ENCODE results near the gene ORAI2. TPM values are rescaled to one million over a fixed set of nuclear protein-coding genes. Genes with fewer than 3 reads are reported as not detected.

Gene ORAI2
- total RNA-seq, 1 donor from 2014 or later, result 29.7 TPM

DNA sequence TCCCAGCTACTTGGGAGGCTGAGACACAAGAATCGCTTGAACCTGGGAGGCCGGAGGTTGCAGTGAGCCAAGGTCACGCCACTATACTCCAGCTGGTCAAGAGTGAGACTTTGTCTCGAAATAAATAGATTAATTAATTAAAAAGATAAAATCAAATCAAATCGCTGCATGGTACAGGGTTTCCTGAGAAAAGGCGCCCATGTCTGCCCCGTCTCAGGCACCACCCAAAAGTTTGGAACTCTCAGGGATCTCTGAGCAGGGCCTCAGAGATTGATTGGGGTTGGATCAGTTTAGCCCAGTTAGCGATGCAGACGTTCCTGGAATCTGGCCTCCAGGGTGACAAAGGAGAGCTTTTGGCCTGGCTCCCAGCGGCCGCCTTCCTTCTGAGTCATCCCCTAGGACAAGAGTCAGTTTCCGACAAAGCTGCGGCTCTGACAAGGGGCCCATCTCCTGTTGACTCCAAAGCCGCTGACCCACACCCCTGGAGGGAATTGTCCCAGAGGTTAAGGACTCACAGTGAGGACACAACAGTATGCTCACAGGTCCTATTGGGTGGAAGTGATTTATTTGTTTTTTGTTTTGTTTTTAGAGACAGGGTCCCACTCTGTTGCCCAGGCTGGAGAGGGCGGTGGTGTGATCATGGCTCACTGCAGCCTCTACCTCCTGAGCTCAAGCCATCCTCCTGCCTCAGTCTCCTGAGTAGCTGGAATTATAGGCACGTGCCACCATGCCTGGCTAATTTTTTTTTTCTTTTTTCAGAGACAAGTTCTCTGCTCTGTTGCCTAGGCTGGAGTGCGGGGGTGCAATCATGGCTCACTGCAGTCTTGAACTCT, 6.8 kb downstream of the ORAI2 start:
- DNase-seq (no peak), ATAC-seq (peak; percentile 60 to 62)
- Histone ChIP-seq H3K4me3 (no peak overlapping the region), H3K9me3 (no peaks in the 10 kb centered on the region), H3K27me3 (ENCODE audit: low read depth) (no peaks in the 10 kb centered on the region), H3K4me1 (no peaks in the 10 kb centered on the region), H3K36me3 (peaks cover 22% of the 10 kb centered on the region), H3K27ac (peak overlapping the region; percentile 71)
- TF ChIP-seq, protein P1, sequence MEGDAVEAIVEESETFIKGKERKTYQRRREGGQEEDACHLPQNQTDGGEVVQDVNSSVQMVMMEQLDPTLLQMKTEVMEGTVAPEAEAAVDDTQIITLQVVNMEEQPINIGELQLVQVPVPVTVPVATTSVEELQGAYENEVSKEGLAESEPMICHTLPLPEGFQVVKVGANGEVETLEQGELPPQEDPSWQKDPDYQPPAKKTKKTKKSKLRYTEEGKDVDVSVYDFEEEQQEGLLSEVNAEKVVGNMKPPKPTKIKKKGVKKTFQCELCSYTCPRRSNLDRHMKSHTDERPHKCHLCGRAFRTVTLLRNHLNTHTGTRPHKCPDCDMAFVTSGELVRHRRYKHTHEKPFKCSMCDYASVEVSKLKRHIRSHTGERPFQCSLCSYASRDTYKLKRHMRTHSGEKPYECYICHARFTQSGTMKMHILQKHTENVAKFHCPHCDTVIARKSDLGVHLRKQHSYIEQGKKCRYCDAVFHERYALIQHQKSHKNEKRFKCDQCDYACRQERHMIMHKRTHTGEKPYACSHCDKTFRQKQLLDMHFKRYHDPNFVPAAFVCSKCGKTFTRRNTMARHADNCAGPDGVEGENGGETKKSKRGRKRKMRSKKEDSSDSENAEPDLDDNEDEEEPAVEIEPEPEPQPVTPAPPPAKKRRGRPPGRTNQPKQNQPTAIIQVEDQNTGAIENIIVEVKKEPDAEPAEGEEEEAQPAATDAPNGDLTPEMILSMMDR (IDR thresholded peaks at IDR 0.05), result no peak
- intact Hi-C loops (cut with DNase I), result no loop called here

DNA sequence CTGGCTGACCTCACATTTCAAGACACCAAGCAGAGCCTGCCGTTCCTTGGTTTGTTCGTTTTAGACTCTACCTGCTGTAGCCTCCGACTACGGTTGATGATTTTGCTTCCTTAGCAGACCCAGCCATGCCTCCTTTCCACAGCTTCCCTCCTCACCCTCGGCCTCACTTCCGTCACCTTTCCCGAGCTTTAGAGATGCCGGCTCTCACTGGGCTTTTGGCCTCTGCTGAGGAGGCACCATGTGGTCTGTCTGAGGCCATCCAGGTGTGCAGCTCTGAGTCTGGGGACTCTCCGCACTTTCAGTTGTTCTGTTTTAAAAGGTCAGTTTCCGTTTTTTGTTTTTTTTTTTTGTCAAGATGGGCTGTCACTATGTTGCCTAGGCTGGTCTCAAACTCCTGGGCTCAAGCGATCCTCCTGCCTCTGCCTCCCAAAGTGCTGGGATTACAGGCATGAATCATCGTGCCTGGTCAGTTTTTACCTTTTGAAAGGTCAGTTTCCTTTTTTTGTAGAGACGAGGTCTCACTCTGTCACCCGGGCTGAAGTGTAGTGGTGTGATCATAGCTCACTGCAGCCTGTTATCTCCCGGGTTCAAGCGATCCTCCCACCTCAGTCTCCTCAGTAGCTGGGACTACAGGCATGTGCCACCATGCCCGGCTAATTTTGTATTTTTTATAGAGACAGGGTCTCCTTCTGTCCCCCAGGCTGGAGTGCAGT, 11.7 kb downstream of the ORAI2 start:
- H3K27ac ChIP-seq, result no peak overlapping the region
- H3K9me3 ChIP-seq, result no peaks in the 10 kb centered on the region
- H3K36me3 ChIP-seq, result peaks cover 40% of the 10 kb centered on the region
- no peaks in the 10 kb centered on the region for H3K4me1 ChIP-seq
- H3K27me3 ChIP-seq (ENCODE audit: low read depth), result no peaks in the 10 kb centered on the region
- H3K4me3 ChIP-seq, result no peak overlapping the region
- ATAC-seq, result no peak
- no peak for DNase-seq
- intact Hi-C loops (cut with DNase I), result no loop called here
- TF ChIP-seq, protein P1 (IDR thresholded peaks at IDR 0.05), result no peak

DNA sequence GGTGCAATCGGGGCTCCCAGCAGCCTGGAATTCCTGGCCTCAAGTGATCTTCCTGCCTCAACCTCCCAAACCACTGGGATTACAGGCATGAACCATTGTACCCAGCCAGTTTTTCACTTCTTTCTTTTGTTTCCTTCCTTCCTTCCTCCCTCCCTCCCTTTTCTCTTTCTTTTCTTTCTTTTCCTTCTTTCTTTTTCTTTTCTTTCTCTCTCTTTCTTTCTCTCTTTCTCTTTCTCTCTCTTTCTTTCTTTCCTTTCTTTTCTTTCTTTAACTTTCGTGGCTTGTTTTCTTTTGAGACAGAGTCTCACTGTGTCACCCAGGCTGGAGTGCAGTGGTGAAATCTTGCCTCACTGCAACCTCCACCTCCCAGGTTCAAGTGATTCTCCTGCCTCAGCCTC, 12.3 kb downstream of the ORAI2 start:
- TF ChIP-seq, protein P1 (IDR thresholded peaks at IDR 0.05), result no peak
- peaks cover 40% of the 10 kb centered on the region for H3K36me3 ChIP-seq
- intact Hi-C loops (cut with DNase I), result no loop called here
- H3K4me3 ChIP-seq, result no peak overlapping the region
- no peak for ATAC-seq
- H3K27ac ChIP-seq, result no peak overlapping the region
- H3K27me3 ChIP-seq (ENCODE audit: low read depth), result no peaks in the 10 kb centered on the region
- no peaks in the 10 kb centered on the region for H3K4me1 ChIP-seq
- no peak for DNase-seq
- H3K9me3 ChIP-seq, result no peaks in the 10 kb centered on the region

DNA sequence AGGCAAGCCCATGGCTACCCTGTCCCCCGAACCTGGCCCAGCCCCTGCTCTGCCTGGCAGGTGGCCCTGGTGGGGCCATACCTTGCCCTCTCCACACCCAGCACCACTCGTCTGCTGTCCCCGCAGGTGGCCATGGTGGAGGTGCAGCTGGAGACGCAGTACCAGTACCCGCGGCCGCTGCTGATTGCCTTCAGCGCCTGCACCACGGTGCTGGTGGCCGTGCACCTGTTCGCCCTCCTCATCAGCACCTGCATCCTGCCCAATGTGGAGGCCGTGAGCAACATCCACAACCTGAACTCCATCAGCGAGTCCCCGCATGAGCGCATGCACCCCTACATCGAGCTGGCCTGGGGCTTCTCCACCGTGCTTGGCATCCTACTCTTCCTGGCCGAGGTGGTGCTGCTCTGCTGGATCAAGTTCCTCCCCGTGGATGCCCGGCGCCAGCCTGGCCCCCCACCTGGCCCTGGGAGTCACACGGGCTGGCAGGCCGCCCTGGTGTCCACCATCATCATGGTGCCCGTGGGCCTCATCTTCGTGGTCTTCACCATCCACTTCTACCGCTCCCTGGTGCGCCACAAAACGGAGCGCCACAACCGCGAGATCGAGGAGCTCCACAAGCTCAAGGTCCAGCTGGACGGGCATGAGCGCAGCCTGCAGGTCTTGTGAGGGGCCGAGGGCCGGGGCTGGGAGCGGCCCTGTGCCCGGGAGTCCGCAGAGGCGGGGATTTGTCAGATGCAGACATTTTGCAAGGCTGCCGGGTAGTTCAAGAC, 13.2 kb downstream of the ORAI2 start:
- no peak overlapping the region for H3K27ac ChIP-seq
- no peak overlapping the region for H3K4me3 ChIP-seq
- peaks cover 39% of the 10 kb centered on the region for H3K36me3 ChIP-seq
- H3K27me3 ChIP-seq (ENCODE audit: low read depth), result no peaks in the 10 kb centered on the region
- no peak for DNase-seq
- intact Hi-C loops (cut with DNase I), result no loop called here
- H3K4me1 ChIP-seq, result no peaks in the 10 kb centered on the region
- TF ChIP-seq, protein P1 (IDR thresholded peaks at IDR 0.05), result no peak
- no peaks in the 10 kb centered on the region for H3K9me3 ChIP-seq
- ATAC-seq, result no peak

DNA sequence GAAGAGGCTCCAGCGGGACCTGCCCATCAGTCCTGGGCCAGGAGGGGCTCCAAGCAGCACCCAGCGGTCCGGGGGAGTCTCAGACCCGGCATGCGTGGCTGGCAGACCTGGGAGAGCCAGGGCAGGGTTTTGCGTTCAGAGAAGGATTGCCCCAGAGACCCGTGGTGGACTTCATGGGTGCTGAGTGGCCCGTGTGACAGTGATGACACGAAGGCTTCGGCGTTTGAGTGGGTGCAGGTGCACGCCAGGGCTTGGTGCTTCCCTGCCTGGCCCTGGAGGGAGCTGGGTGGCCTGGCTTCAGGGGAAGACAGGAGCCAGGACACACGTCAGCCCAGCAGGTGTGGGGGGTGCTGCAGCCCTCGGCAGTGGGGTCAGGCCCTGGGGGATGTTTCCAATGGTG, 13.9 kb downstream of the ORAI2 start:
- peaks cover 31% of the 10 kb centered on the region for H3K36me3 ChIP-seq
- no peak overlapping the region for H3K4me3 ChIP-seq
- no peaks in the 10 kb centered on the region for H3K27me3 ChIP-seq (ENCODE audit: low read depth)
- intact Hi-C loops (cut with DNase I), result no loop called here
- H3K27ac ChIP-seq, result no peak overlapping the region
- no peaks in the 10 kb centered on the region for H3K4me1 ChIP-seq
- TF ChIP-seq, protein P1 (IDR thresholded peaks at IDR 0.05), result no peak
- DNase-seq (no peak), ATAC-seq (no peak)
- no peaks in the 10 kb centered on the region for H3K9me3 ChIP-seq

All from lower lobe of right lung (tissue), 2 donors.